Pancreas (tissue), 10 donors: Measurements from ENCODE around the gene NPAS2. TPM values are rescaled to one million over a fixed set of nuclear protein-coding genes. Genes with fewer than 3 reads are reported as not detected.

ENCODE experiments used
- ATAC-seq, 4 donors: fragments of 200-7000 bp; cut with Tn5 transposase; one replicate each; pipeline versions ENCODE4 v1.8.0 to v1.9.1; 2020; ENCODE audit warnings: mild to moderate bottlenecking in 4 of 4, moderate library complexity in 4 of 4
- DNase-seq, 6 donors: peaks; one replicate each; pipeline ENCODE4 v3.0.0-alpha.2; 2020
- FAIRE-seq: peaks from 2 replicates; lab custom pipeline; 2012; peaks lifted over from hg19 to GRCh38; lab: Jason Lieb, UNC
- H3K27ac ChIP-seq, 4 donors: fragments of 200-600 bp; sonication (generic); 1 replicate in 3 of 4; 2 replicates in 1 of 4; pipeline versions ENCODE4 v1.5.0 to v1.8.0; 2020
- H3K27me3 ChIP-seq, 4 donors: fragments of 200-600 bp; one replicate each; pipeline ENCODE4 v1.8.0; 2021
- H3K36me3 ChIP-seq, 3 donors: fragments of 200-600 bp; sonication (generic) in 1 of 3; one replicate each; pipeline versions ENCODE4 v1.5.0 to v1.8.0; 2020 to 2021
- H3K4me1 ChIP-seq, 3 donors: fragments of 200-600 bp; one replicate each; pipeline ENCODE4 v1.8.0; 2021
- H3K4me3 ChIP-seq, 4 donors: fragments of 200-600 bp; sonication (generic) in 2 of 4; one replicate each; pipeline versions ENCODE4 v1.5.0 to v1.8.0; 2020 to 2021
- H3K9me3 ChIP-seq, 4 donors: fragments of 200-600 bp; one replicate each; pipeline ENCODE4 v1.8.0; 2021
- CTCF ChIP-seq, 4 donors: fragments of 200-600 bp; sonication (generic) in 3 of 4; IDR thresholded peaks; one replicate each; pipeline versions ENCODE4 v1.5.0 to v1.8.0; 2021; ENCODE audit warnings: antibody characterized with exemption in 4 of 4
- WGBS, 2 donors: extraction: QIAGEN DNeasy Blood & Tissue Kit; methylation state at CpG; one replicate each; pipeline ENCODE4 v1.1.7; 2013; 5-methylcytosine and 5-hydroxymethylcytosine counted together
- intact Hi-C, 3 donors: fragments of 100-400 bp; cut with DNase I; formaldehyde crosslinking; loops; one replicate each; pipeline versions ENCODE4 v1.11.1 to v1.14.2; 2022
- polyA plus RNA-seq, 2 donors: library from polyadenylated mRNA; stranded (reverse); fragments of 200-250 nt; gene quantifications; one replicate each; pipeline ENCODE4 v1.2.3, GENCODE V29; 2013
- total RNA-seq, 6 donors: library from RNA; stranded (reverse); fragmentation: NEBNext Ultra II Directional in 4 of 6; extraction: Animal tissue kit (Norgen Biotek cat#: 25700) in 4 of 6; gene quantifications; one replicate each; pipeline versions ENCODE4 v1.2.1 to v1.2.4, GENCODE V29; 2021 to 2023
- donor health status: healthy with polysubstance abuse.
- donor health status: DM: no; HTN: no; CAD: no; lungs with moderate emphysema.
- donor health status: DM: no; HTN: no; CAD: no.
- donor health status: control.
- donor health status: control.
- donor health status: Bipolar disorder and iron deficiency.
- donor health status: DM: yes; HTN: yes; CAD: no.
- donor health status: DM: no; HTN: no; CAD: no.
- donor health status: DM: no; HTN: no; CAD: no.
- donor health status: DM: yes; HTN: yes; CAD: no.

The NPAS2 gene
- total and polyA plus RNA-seq, 8 donors = 20.6 to 46.3 (median 32.7) TPM

GRCh38 chr2:100948942-100949811 lies 129.2 kb downstream of the NPAS2 start:
- no peak for ATAC-seq

DNA sequence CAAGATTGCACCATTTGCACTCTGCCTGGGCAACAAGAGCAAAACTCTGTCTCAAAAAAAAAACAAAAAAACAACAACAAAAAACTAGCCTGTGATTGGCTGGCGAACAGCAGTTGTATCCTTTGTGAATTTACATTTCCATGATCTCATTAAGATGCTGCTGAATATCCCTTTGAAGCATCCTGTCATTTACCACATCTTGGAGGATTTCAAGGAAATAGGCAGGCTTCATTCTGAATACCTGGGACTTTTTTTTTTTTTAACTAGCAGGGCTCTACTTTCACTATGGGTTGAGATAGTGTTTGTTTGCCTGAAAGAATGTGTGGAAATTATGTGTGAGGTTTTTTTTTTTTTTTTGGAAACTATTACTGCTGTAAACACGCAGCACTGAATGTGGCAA lies 132.6 kb downstream of the NPAS2 start:
- Histone ChIP-seq H3K27me3 (no peaks in the 10 kb centered on the region), H3K36me3 (no peaks in the 10 kb centered on the region), H3K4me1 (peaks cover 5 to 13% (median 8%) of the 10 kb centered on the region in 3 donors), H3K4me3 (no peak overlapping the region), H3K9me3 (no peaks in the 10 kb centered on the region), H3K27ac (no peak overlapping the region)
- 87 to 97% methylated on average over 2 of the region's 2 CpGs for WGBS, 2 donors
- intact Hi-C loops = no loop called here
- DNase-seq = no peak
- no peak for ATAC-seq
- no peak for TF ChIP-seq CTCF (IDR thresholded peaks at IDR 0.05)
- no peak for FAIRE-seq

More at GRCh38 chr2:100948942-100949811, 129.2 kb downstream of the NPAS2 start:
- no peaks in the 10 kb centered on the region for H3K27me3 ChIP-seq
- 89% methylated on average over 16 of the region's 16 CpGs for WGBS, 2 donors
- DNase-seq = no peak
- no peak for FAIRE-seq
- H3K36me3 ChIP-seq = no peaks in the 10 kb centered on the region
- intact Hi-C loops = no loop called here
- peaks cover 10 to 32% (median 20%) of the 10 kb centered on the region in 3 donors for H3K4me1 ChIP-seq
- H3K9me3 ChIP-seq = no peaks in the 10 kb centered on the region
- no peak overlapping the region for H3K4me3 ChIP-seq
- no peak overlapping the region for H3K27ac ChIP-seq
- TF ChIP-seq CTCF (IDR thresholded peaks at IDR 0.05) = no peak

DNA sequence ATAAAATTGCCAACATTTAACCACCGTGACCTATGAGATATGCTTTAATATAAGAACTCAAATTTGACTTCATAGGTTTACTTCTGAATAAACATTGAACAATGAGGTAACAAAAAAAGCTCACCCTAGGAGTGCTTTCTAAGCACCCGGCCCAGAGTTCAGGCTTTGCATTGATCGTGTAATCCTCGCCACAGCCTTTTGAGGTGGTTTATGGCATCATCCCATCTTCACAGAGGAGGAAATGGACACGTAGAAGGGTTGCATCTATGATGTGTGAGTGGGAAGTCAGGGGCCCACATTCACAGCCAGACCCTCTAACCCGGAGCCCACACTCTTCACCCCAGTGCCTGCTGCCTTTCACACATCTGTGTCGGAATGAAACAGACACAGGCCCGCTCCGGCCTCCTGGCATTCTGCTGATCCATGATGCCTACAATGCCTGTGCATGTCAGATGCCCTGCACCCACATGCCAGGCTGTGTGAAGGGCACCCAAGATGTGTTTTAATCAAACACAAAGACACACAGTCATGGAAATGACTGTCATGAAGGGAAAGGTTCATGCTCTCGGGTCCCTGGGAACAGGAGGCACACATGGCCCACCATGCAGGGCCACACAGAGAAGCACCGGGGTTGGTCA lies 133.6 kb downstream of the NPAS2 start:
- DNase-seq = no peak
- FAIRE-seq = no peak
- H3K4me3 ChIP-seq = no peak overlapping the region
- H3K36me3 ChIP-seq = no peaks in the 10 kb centered on the region
- ATAC-seq = no peak
- TF ChIP-seq CTCF (IDR thresholded peaks at IDR 0.05) = no peak
- intact Hi-C loops = no loop called here
- H3K27ac ChIP-seq = no peak overlapping the region
- H3K27me3 ChIP-seq = no peaks in the 10 kb centered on the region
- 91 to 93% methylated on average over 11 of the region's 11 CpGs for WGBS, 2 donors
- H3K4me1 ChIP-seq = peaks cover 5 to 12% (median 10%) of the 10 kb centered on the region in 3 donors
- no peaks in the 10 kb centered on the region for H3K9me3 ChIP-seq

DNA sequence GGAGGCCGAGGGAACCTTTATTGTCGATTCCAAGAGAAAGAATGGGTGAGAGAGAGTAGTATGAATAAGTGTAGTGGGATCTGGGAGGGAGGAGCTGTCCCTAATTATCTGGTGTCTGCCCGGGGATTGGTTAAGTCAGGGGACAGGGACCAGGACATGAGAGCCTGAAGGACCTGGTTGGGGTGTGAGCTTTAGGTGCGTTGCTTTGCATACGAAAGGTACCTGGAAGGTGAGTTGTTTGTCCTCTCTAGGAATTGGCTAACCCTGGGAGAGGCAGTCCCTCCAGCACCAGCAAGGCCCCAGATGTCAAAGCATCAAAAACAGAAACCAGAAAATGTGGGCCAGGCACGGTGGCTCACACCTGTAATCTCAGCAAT lies 134.1 kb downstream of the NPAS2 start:
- Histone ChIP-seq H3K27me3 (no peaks in the 10 kb centered on the region), H3K4me1 (peaks cover 8 to 17% (median 11%) of the 10 kb centered on the region in 3 donors), H3K4me3 (no peak overlapping the region), H3K9me3 (no peaks in the 10 kb centered on the region), H3K27ac (no peak overlapping the region), H3K36me3 (no peaks in the 10 kb centered on the region)
- FAIRE-seq (no peak), DNase-seq (no peak), ATAC-seq (no peak)
- TF ChIP-seq CTCF (IDR thresholded peaks at IDR 0.05) = no peak
- intact Hi-C loops = no loop called here
- WGBS, 2 donors = 68 to 85% methylated on average over 6 of the region's 6 CpGs
